Activated CD4-positive, CD25-positive, alpha-beta regulatory T cell (primary cell): ENCODE measurements around the gene PHACTR1.
"Not testable (repeated sequence)": the region's sequence is repeated elsewhere in the genome, so short reads cannot be mapped to it uniquely, and the experiment has no call there.

ENCODE experiments used
- DNase-seq, 4 experiments: peaks; one replicate each; lab custom pipeline; 2025; lab: John Stamatoyannopoulos, UW

The PHACTR1 gene

DNA sequence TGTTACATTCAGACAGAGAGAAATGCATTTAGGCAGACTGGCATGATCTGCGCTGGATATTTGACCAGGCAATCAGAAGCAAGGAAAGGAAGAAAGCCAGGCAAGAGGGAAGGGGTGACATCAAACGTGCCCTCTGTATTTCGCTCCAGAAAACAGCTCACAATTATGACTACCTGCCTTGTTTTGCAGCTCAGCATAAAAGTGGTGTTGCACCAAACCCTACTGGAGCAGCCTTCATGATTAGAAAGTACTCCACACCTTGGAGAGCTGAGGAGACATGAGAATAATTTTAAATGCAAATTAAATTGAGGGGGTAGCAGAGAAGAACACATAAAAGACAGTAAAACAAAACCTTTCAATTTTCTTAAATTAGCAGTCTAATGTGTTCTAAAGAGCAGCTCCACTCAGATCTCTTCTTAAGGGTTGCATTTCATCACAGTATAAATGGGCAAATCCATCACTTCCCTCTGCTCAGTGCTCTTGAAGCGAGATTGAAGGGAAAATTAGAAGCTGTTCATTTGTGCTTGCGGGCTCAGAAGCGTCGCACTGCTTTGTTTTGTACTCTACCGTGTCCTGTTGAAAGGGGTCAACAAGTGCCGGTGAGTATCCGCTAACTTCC, at the start of gene PHACTR1:
Gene PHACTR1, plus strand, starts transcription at position 470 of the 619 bp plus-strand sequence.
- DNase-seq: no peak

- DNase-seq: no peak
Observed at GRCh38 chr6:12666886-12667285, 49.7 kb upstream of the PHACTR1 start.

- DNase-seq: no peak
Observed at GRCh38 chr6:12675931-12676330, 40.6 kb upstream of the PHACTR1 start.

GRCh38 chr6:12679341-12679740, 37.2 kb upstream of the PHACTR1 start:
- no peak for DNase-seq

DNA sequence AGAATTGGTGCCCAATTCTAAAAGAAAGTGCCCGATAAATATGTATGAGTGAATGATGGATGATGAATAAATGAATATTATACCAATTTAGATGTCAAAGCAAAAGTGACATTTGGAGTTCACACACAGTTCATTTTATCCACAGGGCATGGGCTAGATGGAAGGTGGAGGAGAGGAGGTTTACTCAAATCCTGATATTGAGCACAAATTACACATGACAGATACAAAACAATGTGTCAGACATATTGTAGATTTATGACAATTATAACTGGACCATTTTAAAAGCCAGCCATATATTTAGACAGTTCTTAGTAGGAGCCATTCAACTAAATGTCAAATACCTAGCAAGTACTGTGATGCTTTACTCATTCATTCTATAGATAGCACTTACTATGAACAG, 23.4 kb upstream of the PHACTR1 start:
- no peak for DNase-seq

DNA sequence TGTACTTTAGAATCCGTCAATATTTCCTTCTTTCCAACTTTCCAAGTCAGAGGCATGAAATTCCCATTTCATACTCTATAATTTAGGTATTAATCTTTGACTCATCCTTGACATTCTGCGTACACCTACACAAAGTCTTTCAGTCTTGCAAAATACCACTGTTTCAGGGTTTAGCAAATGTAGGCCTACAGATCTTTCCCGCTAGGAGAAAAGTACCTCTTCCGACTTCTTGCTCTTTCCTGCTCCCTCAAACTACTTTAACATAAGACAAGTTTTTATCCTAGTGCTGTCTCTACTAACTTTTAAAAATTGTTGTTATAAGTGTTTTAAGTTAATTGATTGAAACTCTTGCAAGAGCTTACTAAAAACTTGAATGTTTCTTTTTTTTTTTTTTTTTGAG, 18.3 kb upstream of the PHACTR1 start:
- DNase-seq: no peak

- DNase-seq: no peak
Observed at GRCh38 chr6:12704946-12705345, 11.6 kb upstream of the PHACTR1 start.

DNA sequence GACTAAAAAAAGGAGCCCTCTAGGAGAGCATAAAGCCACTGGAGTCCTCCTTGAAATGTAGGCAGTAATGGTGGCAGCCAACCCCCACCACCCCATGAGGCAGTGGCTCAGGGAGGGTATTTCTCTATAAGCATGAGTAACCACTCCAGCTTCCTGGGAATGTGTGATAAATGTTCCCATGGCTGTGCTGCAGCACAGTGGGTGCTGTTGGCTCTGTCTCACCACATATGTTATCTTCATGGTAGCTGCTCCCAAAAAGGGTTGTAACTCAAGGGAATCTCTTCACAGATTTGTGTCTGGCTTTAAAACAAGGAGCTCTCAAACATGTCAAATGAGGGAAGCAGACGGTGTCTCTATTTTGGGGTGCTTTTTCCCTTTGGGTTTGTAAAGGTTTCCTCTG, 7.5 kb upstream of the PHACTR1 start:
- no peak for DNase-seq

DNA sequence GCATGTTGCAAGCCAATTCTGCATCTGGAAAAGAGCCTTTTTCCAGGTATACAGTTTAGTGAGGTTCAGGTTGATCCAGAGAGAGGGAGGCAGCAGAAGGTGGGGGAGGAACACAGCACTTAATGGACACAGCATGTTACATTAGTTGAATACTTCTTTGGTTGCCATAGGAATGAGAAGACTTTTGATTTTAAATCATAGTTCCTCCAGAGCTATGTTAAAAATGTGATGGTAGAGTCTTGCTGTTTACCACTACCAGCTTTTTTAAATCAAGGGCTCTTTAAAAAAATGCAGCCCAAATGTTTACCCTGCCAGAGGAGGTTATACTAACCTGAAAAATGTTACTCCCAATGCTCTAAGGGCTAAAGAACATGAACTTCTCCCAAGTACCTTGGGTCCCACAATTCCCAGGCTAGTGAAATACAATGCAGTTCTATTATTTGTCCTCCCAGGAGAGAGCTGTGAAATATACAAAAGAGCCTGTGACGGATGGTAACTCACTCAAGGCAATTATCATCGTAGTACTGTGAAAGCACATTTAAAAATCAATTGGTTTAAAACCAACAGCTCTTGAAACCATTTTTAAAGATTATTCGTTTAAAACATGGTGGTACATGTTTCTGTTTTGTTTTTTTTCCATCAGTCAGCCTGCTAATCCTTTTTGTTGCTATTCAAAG, 6.9 kb upstream of the PHACTR1 start:
- DNase-seq: no peak

DNA sequence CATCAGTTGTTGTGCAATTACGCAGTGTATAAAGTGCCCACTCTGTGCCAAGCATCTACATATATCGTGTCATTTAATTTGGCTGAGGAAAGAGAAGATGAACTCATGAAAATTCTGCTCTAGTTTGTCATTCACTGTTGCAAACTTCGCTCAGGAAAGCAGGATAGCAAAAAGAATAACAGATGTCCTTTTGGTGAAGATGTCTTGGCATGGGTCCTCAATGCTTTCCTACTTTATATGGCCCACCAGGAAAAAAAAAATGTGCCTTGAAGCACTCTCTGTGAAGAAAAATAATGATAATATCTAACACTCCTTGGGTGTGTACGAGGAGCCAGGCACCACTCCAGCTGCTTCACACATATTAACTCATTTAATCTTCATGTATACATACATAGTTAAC, 5.6 kb upstream of the PHACTR1 start:
- DNase-seq: no peak

DNA sequence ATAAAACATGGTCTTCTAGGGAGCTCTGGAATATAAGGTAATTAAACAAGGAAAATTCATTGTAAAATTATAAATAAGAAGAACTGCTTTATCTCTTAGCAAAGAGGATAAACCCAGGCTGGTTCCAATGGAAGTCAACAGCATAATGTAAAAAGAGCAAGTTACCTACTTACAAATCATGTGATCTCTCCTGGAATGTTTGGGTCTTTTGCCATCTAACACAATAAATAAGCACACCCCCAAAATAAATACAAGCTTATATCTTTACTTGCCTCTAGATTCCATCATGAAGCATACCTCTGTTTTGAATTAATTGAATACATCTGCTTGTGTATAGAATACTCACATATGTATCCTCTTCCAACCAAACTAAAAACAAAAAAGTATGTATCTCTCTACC, 2.5 kb upstream of the PHACTR1 start:
- no peak for DNase-seq

DNA sequence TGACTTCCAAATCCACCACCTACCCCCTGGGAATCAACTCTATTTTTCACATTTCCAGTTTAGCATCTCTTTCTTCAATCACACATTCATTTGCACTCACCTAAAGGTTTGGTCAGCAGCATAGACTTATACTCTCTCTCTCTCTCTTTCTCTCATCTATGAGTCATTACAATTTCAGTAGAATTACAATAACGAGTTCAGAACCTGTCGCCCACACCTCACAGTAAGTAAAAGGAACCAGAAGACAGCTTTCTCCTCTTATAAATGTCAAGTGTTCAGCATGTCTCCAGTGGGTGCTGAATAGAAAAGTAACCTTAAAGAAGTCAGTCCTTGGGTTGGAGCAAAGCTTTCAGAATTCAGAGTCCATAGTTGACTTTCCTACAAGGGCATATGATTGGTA, 1.1 kb upstream of the PHACTR1 start:
- DNase-seq: no peak

GRCh38 chr6:12717356-12717755, 789 bp downstream of the PHACTR1 start:
- DNase-seq: no peak

GRCh38 chr6:12718015-12718414, 1.4 kb downstream of the PHACTR1 start:
- DNase-seq: no peak

DNA sequence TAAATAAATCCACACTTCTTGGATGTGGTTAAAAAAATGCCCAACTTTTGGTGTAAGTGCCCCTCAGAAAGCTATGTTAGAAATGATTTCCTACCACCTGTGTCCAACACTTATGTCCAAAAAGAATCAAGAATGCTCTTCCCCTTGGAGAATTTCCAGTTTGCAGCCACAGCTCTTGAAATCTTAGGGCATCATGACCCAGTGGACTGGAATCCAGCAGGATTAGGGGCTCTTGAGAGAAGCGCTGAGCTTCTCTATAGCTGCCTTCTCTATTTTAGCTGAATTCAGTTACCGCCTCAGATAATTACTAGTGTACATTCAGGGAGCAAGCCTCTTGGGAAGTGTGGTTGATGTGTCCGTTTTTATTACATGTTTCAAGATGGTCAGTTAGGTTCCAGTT, 2.5 kb downstream of the PHACTR1 start:
- no peak for DNase-seq

DNA sequence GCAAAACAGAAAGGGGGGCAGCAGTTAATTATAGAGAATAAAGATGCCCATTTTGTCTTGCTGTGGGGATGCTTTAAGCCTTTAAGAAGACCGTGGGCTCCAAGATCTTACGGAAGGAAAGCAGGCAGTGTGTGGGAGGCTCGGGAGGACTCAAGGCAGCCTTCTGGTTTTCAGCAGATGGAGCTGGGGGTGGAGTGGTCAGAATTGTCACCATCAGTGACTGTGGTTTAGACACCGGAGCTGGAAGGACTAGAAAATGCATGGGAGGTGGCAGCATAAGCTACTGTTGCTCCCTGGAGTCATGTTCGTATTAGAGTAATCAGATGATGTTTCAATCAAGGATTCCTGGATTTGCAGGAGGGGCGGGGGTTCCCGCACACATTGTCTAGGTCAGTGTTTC, 3.7 kb downstream of the PHACTR1 start:
- DNase-seq: no peak

GRCh38 chr6:12725263-12725662, 8.7 kb downstream of the PHACTR1 start:
- no peak for DNase-seq

DNA sequence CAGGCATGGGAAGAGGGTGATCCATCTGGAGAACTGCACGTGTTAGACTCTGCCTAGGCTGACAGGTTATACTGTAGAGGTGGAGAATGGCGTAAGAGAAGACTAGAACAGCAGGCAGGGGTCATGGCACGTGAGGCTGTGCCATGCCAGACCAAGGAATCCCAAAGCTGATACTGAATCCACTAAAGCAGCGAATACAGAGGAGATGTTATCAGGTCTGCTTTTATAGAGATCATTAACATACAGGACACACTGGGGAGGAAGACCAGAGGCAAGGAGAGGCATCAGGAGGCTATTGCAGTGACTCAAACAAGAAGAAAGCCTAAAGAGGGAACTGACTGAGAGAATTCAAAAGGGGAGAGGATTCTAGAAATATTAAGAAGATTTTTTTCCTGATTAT, 12.9 kb downstream of the PHACTR1 start:
- DNase-seq: no peak

DNA sequence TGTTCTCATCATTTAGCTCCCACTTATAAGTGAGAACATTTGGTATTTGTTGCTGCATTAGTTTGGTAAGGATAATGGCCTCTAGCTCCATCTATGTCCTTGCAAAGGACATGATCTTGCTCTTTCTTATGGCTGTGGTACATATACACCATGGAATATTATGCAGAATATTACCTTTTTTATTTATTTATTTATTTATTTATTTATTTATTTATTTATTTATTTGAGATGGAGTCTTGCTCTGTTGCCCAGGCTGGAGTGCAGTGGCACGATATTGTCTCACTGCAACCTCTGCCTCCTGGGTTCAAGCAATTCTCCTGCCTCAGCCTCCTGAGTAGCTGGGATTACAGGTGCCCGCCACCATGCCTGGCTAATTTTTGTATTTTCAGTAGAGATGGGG, 14.2 kb downstream of the PHACTR1 start:
- not testable (repeated sequence) for DNase-seq

GRCh38 chr6:12733876-12734275, 17.3 kb downstream of the PHACTR1 start:
- DNase-seq: no peak

DNA sequence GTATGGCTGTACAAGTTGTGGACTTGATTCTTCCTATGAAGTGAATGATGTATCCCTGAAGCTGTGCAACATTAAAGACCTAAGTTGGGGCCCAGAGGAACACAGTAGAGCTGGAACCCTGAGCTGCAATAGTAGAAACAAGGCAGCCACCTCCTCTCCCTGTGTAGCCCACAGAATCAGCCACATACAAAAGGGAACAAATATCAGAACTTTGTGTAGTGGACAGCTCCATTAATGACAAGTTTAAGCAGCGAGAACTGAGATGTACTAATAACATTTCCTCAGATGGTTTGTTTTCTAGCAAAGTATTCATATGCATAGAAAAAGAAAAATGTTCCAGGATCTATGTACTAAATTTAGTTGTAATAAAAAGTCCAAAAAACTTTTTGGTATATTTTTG, 19.2 kb downstream of the PHACTR1 start:
- DNase-seq: no peak

- no peak for DNase-seq
Observed at GRCh38 chr6:12748411-12748810, 31.8 kb downstream of the PHACTR1 start.

GRCh38 chr6:12748815-12749521, 32.4 kb downstream of the PHACTR1 start:
- no peak for DNase-seq
